GM10266 (cell line): ENCODE results near the gene IFITM10.

Experiments used
- DNase-seq: peaks from one replicate; pipeline ENCODE4 v3.0.0; 2012; ENCODE audit errors: extremely low spot score
- TF ChIP-seq, protein P1 (sequence below): IDR thresholded peaks from 2 replicates; pipeline ENCODE4 v1.5.1; 2012; ENCODE audit warnings: mild to moderate bottlenecking, low read depth; ENCODE audit not compliant: control insufficient read depth, insufficient read depth; ENCODE audit errors: missing control alignments

The IFITM10 gene

DNA sequence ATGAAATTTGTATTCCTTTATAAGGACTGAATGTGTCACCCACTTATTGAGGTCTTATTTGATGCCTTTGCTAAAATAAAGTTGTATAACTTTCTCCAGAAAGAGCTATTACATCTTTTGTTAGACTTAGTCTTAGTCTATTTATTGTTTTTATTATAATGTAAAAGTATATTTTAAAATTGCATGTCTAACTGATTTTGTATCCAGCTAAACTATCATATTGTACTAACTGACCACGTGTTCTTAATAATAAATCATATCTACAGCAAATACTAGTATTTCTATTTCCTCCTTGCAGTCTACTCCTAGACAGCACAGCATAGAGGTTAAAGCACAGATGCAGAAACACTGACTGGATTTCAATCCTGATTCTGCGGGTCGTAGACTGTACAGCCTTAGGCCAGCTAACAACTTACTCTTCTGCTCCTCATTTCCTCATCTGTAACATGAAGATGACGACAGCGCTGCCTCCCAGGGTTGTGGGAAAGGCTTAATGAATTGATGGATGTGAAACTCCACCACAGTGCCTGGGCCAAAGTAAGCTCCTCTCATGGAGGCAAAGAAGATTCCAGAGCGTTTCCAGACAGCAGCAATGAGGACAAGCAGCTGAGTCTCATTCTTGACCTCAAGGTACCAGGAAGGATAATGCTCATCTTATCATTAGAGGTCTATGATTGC, 13.2 kb downstream of the IFITM10 start:
- TF ChIP-seq, protein P1, sequence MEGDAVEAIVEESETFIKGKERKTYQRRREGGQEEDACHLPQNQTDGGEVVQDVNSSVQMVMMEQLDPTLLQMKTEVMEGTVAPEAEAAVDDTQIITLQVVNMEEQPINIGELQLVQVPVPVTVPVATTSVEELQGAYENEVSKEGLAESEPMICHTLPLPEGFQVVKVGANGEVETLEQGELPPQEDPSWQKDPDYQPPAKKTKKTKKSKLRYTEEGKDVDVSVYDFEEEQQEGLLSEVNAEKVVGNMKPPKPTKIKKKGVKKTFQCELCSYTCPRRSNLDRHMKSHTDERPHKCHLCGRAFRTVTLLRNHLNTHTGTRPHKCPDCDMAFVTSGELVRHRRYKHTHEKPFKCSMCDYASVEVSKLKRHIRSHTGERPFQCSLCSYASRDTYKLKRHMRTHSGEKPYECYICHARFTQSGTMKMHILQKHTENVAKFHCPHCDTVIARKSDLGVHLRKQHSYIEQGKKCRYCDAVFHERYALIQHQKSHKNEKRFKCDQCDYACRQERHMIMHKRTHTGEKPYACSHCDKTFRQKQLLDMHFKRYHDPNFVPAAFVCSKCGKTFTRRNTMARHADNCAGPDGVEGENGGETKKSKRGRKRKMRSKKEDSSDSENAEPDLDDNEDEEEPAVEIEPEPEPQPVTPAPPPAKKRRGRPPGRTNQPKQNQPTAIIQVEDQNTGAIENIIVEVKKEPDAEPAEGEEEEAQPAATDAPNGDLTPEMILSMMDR, result no peak
- DNase-seq, result no peak

DNA sequence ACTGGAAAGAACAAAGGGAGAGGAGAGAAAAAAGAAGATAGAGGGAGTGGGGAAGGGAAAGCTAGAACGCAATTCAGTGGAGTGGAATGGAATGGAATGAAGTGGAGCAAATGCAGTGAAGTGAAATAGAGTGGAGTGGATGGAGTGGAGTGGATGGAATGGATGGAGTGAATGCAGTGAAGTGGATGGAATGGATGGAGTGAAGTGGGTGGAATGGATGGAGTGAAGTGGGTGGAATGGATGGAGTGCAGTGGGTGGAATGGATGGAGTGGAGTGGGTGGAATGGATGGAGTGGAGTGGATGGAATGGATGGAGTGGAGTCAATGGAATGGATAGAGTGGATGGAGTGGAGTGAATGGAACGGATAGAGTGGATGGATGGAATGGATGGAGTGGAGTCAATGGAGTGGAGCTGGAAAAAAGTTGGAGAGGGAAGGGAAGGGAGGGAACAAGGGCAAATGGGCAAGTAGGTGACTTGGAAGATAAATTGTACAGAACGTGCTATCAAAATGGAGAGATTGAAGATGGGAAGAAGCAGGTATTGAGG, 13.9 kb downstream of the IFITM10 start:
- TF ChIP-seq, protein P1, result no peak
- DNase-seq, result no peak

- no peak for DNase-seq
Measured at GRCh38 chr11:1735271-1735670, 15.1 kb downstream of the IFITM10 start.

DNA sequence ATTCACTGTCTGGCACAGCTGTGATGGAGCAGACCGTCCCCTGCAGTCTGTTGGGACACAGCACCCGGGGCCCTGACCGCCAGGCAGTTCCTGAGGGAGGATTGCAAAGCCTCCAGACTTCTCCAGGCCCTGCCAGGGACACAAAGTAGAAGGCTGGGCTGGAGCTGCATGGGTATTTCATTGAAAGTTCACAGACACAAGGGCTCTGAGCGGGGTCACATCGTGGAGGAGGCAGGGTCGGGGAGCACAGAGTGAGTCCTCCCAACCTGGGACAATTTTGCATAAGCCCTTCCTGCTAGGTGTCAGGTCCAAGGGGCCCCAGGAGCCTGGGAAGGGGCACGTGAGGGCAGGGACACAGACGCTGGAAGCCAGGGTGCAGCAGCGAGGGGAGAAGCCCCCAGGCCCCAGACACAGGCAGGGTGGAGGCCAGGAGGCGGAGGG, 15.7 kb downstream of the IFITM10 start:
- TF ChIP-seq, protein P1, result no peak
- DNase-seq, result no peak

More at GRCh38 chr11:1735271-1735670, 15.1 kb downstream of the IFITM10 start:
- TF ChIP-seq, protein P1, result no peak

DNA sequence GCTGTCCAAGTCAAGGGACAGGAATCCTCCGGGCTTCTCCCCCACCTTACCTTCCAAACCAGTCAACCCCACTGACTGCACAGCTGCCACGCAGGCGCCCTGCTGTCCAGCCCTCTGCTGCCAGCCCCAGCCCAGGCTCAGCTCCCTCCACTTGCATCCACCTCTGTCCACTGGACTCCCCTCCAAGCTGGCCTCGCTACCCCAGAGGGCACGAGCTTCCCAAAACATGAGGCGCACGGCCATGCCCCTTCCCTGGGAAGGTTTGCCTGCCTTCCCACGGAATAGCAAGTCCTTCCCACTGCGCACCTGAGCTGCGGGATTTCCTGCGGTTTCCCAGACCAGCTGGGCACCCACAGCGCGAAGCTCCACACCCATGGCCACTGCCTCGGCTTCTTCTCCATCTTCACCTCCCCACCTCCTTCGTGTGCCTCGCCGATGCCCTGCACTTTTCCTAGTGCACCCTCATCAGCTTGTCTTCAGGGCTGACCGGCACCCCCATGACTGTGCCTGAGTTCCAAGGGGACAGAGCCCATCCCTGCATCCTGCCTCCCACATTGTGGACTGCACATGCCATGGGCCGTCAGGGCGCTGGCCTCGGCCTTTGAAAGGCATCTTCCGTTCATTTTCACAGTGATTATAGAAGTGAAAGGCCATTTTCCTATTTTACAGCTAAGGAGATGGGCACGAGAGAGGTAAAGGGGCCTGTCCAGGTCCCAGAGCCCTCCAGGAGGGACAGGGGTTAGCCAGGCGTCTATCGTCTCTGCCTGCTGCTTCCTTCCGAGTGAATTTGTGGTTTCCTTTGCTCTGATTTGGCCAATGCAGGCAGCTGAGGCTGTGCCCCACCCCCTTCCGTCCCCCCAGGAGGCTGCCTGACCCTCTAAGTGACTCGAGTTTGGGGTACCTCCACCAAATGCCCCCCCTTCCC, 16.4 kb downstream of the IFITM10 start:
- TF ChIP-seq, protein P1, result no peak
- no peak for DNase-seq

GRCh38 chr11:1733009-1733715, 17.2 kb downstream of the IFITM10 start:
- DNase-seq, result no peak
- TF ChIP-seq, protein P1, result no peak
